ENCODE results near the gene DUS3L.
"Not testable (repeated sequence)": the region's sequence is repeated elsewhere in the genome, so short reads cannot be mapped to it uniquely, and the experiment has no call there.

Gene DUS3L

DNA sequence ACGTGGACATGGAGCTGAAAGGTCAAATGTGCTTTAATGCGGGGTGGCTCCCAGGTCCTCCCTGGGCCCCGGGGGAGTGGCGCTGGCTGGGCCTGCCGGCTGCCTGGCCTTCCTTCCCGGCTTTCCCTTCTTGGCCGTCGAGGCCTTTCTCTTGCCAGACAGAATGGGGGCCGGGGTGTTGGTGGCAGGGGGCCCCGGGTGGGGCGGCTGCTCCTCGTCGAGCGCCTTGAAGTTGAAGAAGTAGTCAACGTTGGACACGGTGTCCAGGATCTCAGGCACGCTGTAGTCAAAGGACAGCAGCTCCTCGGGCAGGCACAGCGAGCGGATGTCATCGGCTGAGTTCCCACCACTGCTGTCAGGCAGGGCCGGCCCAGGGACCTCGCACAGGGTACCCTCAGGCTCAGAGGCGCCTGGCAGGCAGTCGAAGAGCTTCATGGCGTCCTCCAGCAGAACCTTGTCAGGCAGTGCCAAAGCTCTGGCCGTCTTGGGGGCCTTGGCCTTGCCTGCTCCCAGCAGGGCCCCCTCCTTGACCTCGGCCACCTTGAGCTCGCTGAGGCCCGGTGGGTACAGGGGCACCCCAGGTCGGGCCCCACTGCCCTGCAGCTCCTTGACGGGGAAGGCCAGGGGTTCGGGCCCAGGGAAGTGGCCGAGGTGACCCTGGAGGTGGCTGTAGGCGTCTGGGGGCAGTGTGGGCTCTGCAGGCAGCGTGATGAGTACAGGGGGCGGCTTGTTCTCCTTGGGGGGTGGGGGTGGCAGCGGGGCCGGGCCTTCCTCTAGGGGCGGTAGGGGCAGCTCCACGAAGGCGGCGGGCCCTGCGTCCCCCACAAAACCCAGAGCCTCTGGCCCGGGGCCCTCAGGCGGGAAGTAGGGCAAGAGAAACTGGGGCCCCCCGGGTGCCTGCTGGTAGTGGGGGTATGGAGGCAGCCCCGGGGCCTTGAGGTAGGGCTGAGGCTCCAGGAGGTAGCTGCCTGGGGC lies 7.7 kb downstream of the DUS3L start:
- no peak overlapping the region for H3K27ac ChIP-seq (ENCODE audit: poor library complexity, severe bottlenecking)
- no peaks in the 10 kb centered on the region for H3K4me1 ChIP-seq (ENCODE audit: insufficient read depth, poor library complexity, severe bottlenecking)
- peaks cover 26% of the 10 kb centered on the region for H3K36me3 ChIP-seq (ENCODE audit: low read depth)
- no peak overlapping the region for H3K4me3 ChIP-seq (ENCODE audit: severe bottlenecking)
- H3K27me3 ChIP-seq (ENCODE audit: insufficient read depth, poor library complexity, severe bottlenecking) = no peaks in the 10 kb centered on the region
- H3K9me3 ChIP-seq (ENCODE audit: severe bottlenecking) = no peaks in the 10 kb centered on the region
- ATAC-seq (ENCODE audit: low read depth) = no peak
- no peak for DNase-seq (ENCODE audit: low spot score)
- TF ChIP-seq CTCF (IDR thresholded peaks at IDR 0.05; ENCODE audit: poor library complexity, severe bottlenecking) = no peak

- no peak for TF ChIP-seq CTCF (IDR thresholded peaks at IDR 0.05; ENCODE audit: poor library complexity, severe bottlenecking)
- H3K4me1 ChIP-seq (ENCODE audit: insufficient read depth, poor library complexity, severe bottlenecking) = no peaks in the 10 kb centered on the region
- no peaks in the 10 kb centered on the region for H3K9me3 ChIP-seq (ENCODE audit: severe bottlenecking)
- peaks cover 17% of the 10 kb centered on the region for H3K36me3 ChIP-seq (ENCODE audit: low read depth)
- no peak overlapping the region for H3K27ac ChIP-seq (ENCODE audit: poor library complexity, severe bottlenecking)
- DNase-seq (ENCODE audit: low spot score) (no peak), ATAC-seq (ENCODE audit: low read depth) (no peak; the same call in 2 of the 3 replicates)
- no peaks in the 10 kb centered on the region for H3K27me3 ChIP-seq (ENCODE audit: insufficient read depth, poor library complexity, severe bottlenecking)
- H3K4me3 ChIP-seq (ENCODE audit: severe bottlenecking) = no peak overlapping the region
These were observed 8.6 kb downstream of the DUS3L start for GRCh38 chr19:5782322-5782721.

DNA sequence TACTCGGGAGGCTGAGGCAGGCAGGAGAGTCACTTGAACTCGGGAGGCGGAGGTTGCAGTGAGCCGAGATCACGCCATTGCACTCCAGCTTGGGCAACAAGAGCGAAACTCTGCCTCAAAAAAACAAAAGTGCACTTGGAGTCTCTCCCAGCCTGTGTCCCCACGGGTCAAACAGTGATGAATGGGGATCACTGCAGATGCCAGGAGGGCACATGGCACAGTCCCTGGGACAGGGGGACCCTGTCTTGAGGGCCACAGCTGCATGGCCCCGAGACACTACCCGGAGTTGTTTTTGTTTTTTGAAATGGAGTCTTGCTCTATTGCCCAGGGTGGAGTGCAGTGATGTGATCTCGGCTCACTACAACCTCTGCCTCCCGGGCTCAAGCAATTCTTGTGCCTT lies 10.0 kb downstream of the DUS3L start:
- not testable (repeated sequence) for ATAC-seq (ENCODE audit: low read depth); H3K27me3 ChIP-seq (ENCODE audit: insufficient read depth, poor library complexity, severe bottlenecking); H3K27ac ChIP-seq (ENCODE audit: poor library complexity, severe bottlenecking); H3K4me1 ChIP-seq (ENCODE audit: insufficient read depth, poor library complexity, severe bottlenecking); H3K4me3 ChIP-seq (ENCODE audit: severe bottlenecking); H3K9me3 ChIP-seq (ENCODE audit: severe bottlenecking); DNase-seq (ENCODE audit: low spot score); H3K36me3 ChIP-seq (ENCODE audit: low read depth)

GRCh38 chr19:5778402-5778801 lies 12.6 kb downstream of the DUS3L start:
- no peaks in the 10 kb centered on the region for H3K27me3 ChIP-seq (ENCODE audit: insufficient read depth, poor library complexity, severe bottlenecking)
- no peak for ATAC-seq (ENCODE audit: low read depth)
- no peaks in the 10 kb centered on the region for H3K9me3 ChIP-seq (ENCODE audit: severe bottlenecking)
- no peaks in the 10 kb centered on the region for H3K36me3 ChIP-seq (ENCODE audit: low read depth)
- TF ChIP-seq CTCF (IDR thresholded peaks at IDR 0.05; ENCODE audit: poor library complexity, severe bottlenecking) = no peak
- H3K27ac ChIP-seq (ENCODE audit: poor library complexity, severe bottlenecking) = no peak overlapping the region
- no peaks in the 10 kb centered on the region for H3K4me1 ChIP-seq (ENCODE audit: insufficient read depth, poor library complexity, severe bottlenecking)
- no peak overlapping the region for H3K4me3 ChIP-seq (ENCODE audit: severe bottlenecking)
- no peak for DNase-seq (ENCODE audit: low spot score)

GRCh38 chr19:5775668-5776309 lies 15.2 kb downstream of the DUS3L start:
- TF ChIP-seq CTCF (IDR thresholded peaks at IDR 0.05; ENCODE audit: poor library complexity, severe bottlenecking) = no peak
- H3K27ac ChIP-seq (ENCODE audit: poor library complexity, severe bottlenecking) = no peak overlapping the region
- ATAC-seq (ENCODE audit: low read depth) (no peak), DNase-seq (ENCODE audit: low spot score) (no peak)
- H3K27me3 ChIP-seq (ENCODE audit: insufficient read depth, poor library complexity, severe bottlenecking) = no peaks in the 10 kb centered on the region
- H3K36me3 ChIP-seq (ENCODE audit: low read depth) = no peaks in the 10 kb centered on the region
- H3K4me3 ChIP-seq (ENCODE audit: severe bottlenecking) = no peak overlapping the region
- H3K4me1 ChIP-seq (ENCODE audit: insufficient read depth, poor library complexity, severe bottlenecking) = no peaks in the 10 kb centered on the region
- H3K9me3 ChIP-seq (ENCODE audit: severe bottlenecking) = no peaks in the 10 kb centered on the region

Data from RWPE2 (cell line).